DMS53 treated with DMSO at 0.1 percent for 48 hours (cell line): Measurements from ENCODE around the gene POLR2I.
A peak's percentile ranks its signal among the peaks of the same experiment; 100 is the strongest.
"Not testable (repeated sequence)": the region's sequence is repeated elsewhere in the genome, so short reads cannot be mapped to it uniquely, and the experiment has no call there.

Source experiments
- DNase-seq: peaks from one replicate; lab custom pipeline; 2025; ENCODE audit not compliant: unreplicated experiment; lab: John Stamatoyannopoulos, UW

The POLR2I gene

DNA sequence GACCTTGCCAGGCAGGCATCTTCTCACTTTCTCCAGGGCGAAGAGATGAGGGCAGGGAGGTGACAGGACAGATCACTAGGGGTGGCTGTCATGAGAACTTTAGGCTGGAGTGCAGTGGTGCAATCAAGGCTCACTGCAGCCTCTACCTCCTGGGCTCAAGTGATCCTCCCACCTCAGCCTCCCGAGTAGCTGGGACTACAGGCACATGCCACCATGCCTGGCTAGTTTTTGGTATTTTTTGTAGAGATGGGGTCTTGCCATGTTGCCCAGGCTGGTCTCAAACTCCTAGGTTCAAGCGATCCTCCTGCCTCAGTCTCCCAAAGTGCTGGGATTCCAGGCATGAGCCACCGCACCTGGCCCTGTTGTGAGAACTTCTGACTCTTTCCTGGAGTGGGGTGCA, 20.2 kb upstream of the POLR2I start:
- DNase-seq = not testable (repeated sequence)

DNA sequence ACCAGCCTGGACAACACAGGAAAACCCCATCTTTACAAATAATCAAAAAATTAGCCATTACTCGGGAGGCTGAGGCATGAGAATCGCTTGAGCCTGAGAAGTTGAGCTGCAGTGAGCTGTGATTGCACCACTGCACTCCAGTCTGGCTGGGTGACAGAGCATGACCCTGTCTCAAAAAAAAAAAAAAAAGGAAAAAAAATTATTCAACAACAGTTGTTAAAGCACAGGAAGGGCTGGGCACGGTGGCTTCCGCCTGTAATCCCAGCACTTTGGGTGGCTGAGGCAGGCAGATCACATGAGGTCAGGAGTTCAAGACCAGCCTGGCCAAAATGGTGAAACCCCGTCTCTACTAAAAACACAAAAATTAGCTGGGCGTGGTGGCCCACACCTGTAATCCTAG, 16.5 kb upstream of the POLR2I start:
- DNase-seq = not testable (repeated sequence)

DNA sequence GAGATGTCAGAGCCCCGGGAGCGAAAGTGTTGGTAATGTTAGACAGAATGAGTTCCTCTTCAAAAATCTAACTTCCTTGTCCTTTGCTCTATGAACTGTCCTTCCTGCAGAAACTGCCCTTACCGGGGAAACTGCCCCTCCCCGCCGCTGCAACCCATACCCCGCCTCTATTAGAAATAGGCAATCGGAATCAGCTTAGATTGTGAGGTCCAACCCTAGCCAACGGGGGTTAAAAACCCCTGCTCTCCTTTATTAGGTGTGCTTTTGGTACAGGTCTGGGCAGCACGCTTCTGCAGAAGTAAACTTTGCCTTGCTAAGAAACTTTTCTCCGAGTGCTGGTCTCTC, 13.7 kb upstream of the POLR2I start:
- no peak for DNase-seq

DNA sequence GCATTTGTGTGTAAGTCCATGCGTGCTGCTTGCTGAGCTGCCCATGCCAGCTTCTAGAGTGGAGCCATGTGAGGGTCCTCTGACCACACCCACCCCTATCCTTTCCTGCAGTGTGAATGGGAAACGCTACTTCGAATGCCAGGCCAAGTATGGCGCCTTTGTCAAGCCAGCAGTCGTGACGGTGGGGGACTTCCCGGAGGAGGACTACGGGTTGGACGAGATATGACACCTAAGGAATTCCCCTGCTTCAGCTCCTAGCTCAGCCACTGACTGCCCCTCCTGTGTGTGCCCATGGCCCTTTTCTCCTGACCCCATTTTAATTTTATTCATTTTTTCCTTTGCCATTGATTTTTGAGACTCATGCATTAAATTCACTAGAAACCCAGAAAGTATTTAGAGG, 10.9 kb upstream of the POLR2I start:
- DNase-seq = no peak

DNA sequence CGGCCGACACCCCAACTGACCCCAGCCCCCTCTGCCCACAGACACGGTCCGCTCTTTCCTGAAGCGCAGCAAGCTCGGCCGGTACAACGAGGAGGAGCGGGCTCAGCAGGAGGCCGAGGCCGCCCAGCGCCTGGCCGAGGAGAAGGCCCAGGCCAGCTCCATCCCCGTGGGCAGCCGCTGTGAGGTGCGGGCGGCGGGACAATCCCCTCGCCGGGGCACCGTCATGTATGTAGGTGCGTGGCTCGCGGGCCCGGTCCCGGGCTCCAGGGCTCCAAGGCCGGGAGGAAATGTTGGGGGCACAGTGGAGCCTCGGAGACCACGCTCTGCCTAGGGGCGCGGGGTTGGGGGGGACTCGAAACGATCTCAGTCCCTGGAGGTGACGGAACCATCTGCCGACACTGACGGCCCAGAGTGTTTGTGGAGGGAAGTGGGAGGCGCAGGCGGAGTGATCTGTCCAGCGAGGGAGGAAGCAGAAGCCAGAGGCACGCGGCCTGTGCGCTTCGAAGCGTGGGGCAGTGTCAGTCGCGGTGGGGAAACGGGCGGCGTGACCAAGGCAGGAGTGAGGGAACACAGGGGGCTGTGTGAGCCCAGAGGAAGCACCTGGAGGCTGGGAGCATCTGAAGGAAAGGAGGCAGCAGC, 6.9 kb upstream of the POLR2I start:
- no peak for DNase-seq

DNA sequence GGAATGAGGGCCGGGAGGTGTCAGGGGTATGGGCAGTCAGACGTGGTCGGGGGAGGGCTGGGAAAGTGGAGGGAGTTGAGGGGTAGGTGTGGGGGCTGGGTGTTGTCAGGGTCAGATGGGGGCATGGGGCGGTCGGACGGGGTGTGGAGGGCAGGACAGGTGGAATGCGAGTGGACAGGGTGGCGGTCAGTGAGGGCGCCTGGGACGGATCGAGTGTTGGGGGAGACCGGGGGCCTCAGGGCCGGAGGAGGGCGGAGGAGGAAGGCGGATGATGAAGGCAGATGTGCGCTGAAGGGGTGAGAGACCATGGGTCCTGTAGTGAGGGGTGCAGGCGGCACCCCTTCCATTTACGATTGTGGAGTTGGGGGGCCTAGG, 6.3 kb upstream of the POLR2I start:
- no peak for DNase-seq

DNA sequence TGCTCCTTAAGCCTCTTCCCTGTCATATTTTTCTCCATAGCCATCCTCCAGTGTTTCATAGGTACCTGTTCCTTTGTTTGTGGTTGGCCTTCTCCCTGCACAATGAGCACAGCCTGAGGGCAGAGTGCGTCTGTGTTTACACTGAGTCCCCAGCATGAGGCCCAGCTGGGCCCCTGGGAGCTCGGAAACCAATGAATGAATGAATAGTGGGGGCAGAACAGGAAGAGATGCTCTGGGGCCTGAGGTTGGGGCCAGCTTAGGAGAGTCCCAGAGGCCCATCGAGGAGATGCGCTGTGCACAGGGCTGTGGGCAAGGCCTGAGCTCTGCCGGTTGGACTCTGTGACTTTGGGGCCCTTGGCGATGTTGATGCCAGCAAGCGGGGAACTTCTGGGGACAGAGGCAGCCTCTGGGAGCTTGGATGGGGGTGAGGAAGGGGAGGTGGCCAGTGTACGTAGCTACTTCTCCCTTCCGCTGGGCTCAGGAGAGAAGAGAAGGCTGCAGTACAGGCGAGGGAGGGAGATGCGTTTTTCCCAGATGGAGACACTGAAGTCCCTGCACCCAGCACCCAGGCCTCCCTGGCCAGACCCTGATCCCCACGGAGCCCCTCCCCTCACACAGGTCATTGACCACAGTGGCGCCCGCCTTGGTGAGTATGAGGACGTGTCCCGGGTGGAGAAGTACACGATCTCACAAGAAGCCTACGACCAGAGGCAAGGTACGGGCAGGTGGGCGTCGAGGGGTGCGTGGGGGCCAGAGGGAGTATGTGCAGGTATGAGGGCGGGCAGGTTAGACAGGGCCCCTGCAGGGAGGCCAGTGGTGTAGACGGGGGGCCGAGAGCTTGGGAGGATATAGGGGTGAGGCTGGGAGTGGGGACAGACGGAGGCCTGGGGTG, 5.7 kb upstream of the POLR2I start:
- DNase-seq = no peak

DNA sequence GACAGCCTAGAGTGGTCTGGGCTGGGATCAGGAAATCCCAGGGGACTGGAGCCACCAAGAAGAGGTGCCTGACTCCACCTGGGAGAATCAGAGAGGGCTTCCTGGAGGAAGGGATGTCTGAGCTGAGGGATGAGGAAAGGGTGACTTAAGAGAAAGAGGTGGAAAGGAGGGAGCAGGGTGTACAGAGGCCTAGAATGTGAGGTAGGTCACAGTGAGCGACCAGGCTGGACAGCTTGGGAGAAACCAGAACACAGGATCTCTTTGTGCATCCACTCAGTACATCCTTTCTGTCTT, 1.6 kb upstream of the POLR2I start:
- no peak for DNase-seq

DNA sequence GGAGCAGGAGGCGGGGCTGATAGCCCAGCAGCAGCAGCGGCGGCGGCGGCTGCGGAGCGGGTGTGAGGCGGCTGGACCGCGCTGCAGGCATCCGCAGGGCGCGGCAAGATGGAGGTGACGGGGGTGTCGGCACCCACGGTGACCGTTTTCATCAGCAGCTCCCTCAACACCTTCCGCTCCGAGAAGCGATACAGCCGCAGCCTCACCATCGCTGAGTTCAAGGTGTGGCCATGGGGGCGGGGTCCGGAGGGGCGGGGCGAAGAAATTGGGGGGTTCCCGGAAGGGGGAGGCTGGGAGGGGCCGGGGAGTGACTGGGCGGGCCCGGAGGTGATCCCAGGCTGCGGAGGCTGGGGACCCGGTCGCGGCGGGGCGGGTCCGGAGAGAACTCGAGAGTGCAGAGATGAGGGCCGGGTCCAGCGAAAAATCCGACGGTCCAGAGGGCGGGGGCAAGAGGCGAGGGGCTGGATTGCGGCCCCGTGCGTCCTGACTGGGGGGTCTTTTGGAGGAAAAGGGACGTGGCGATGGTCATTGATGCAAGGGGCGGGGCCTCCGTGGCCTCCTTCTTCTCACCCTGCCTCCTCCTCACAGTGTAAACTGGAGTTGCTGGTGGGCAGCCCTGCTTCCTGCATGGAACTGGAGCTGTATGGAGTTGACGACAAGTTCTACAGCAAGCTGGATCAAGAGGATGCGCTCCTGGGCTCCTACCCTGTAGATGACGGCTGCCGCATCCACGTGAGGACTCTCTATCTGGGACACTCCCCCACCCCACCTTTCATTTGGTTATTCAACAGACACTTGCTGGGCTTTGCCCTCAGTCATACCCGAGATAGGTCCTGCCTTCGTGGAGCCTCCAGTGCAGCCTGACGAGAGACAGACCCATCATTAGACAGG, 1.0 kb upstream of the POLR2I start, which contains the start of gene TBCB:
Gene TBCB (plus strand): TSS at position 16 of the 891 bp plus-strand sequence. CDS start 93 bp downstream, at position 109.
- no peak for DNase-seq

DNA sequence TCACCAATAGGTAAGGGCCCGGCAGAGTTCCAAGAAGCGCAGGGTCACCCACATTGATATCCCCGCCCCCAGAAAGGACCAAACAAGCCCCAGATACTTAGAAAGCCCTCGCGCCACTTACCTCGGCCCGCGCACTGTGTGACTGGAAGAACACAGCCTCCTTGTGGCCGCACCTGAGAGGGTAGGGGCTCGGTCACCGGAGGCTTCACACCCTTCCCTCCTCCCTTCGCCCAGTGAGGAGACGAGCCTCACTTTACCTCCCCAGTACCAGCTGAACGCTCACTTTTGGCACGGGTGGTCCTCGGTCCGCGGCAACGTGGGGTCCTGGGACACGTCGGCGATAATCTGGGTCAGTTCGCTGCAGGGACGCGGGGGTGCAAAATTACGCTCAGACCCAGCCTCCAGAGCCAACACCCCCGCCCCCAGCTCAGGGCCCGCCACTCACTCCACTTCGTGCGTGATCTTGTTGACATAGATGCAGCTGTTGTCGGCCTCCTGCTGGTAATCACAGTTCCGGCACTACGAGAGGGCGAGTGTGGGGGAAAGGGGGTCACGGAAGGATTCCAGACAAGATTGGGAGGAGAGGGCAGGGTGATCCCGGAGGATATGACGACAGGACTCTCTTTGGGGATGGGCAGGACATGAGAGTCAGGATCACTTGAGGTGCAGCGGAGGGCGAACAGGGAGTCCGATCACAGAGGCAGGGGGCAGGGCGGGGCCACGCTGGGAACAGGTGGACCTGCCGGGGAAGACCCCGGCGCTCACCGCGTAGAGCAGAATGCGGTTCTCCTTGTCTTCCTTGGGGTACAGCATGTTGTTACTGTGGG, 568 bp downstream of the POLR2I start:
- DNase-seq = peak; percentile 38

DNA sequence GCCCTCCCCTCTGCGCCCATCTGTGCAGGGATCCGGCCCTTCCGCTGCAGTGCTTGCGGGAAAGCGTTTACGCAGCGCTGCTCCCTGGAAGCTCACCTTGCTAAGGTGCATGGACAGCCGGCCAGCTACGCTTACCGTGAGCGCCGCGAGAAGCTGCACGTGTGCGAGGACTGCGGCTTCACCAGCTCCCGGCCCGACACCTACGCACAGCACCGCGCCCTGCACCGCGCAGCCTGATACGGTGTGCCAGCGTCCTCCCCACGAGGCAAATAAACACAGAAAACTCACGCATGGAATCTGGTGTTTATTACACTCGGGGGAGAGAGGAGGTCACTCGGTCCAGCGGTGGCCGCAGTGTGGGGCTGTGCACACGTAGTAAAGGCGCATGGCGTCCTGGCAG, 1.2 kb downstream of the POLR2I start:
- DNase-seq = no peak

DNA sequence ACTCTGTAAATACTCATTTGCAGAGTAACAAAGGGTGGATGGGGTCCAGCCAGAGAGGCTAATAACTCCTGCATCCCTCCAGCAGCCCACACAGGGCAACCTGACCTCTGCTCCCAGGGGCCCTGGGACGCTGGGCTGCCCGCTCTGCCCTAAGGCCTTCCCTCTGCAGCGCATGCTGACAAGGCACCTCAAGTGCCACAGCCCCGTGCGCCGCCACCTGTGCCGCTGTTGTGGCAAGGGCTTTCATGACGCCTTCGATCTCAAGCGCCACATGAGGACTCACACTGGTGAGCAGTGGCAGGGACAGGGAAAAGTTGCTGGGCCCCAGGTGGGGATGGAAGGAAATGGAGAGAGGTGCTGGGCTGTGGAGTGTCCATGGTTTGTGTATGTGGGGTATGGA, 2.0 kb downstream of the POLR2I start:
- DNase-seq = no peak

DNA sequence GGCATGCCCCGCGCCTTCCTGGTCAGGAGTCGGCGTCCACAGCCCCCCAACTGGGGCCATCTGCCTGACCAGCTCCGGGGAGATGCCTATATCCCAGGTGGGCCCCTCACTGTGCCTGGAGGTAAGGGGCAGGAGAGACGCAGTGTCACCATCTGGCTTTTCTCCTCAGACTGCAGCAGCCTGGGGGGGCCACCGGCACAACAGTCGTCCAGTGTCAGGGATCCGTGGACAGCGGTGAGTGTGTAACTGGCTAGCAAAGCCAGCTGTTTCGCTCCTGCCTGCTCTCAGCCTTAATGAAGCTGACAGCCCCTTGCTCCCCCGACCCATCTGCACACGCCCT, 3.5 kb downstream of the POLR2I start:
- DNase-seq = no peak

DNA sequence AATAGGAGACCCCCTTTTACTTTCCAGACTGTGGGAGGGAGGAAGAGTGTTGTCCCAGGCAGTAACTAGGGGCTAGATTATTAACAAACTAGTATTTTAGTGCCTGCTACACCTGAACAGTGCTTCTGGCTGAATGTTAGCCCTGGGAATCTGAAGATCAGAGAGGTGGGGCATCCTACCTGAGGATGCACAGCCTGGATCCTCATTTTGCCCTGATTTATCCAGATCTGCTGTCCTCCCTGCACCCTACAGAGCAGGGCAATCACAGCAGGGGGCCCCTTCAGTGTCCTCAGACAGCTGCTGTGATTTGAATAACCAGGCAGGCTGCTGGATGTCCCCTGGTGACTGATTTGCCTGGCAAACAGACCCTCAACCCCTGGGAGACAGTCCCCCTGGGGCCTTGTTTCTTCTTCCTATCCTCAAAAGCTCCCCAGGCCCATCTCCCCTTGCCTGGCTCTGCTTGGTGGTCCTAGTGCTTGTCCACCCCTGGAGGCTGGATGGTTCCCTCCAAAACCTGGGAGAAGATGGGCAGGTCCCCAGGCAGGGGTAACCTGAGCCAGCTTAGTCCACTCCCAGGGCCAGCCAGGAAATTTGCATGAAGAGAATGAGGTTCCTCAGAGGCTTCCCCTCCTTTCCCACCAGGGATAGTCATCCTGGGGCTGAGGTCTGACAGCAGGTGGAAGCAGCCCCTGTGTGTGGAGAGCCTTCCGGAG, 4.0 kb downstream of the POLR2I start, which contains the start of gene OVOL3:
Gene OVOL3 (plus strand): TSS at position 657 of the 713 bp plus-strand sequence. CDS start 60 bp downstream, outside the sequence.
- DNase-seq = no peak

DNA sequence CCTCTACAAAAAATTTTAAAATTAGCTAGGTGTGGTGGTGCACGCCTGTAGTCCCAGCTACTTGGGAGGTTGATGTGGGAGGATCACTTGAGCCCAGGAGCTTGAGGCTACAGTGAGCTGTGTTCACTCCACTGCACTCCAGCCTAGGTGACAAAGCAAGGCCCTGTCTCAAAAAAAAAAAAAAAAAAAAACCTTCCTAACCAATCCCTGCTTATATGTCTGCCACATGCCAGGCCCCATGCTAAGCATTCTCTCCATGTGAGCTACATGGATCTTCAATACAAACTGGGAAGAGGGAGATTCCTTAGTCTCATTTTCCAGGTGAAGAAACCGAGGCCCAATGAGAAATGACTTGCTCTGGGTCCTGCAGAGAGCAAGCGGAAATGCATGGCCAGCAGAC, 6.0 kb downstream of the POLR2I start:
- no peak for DNase-seq

DNA sequence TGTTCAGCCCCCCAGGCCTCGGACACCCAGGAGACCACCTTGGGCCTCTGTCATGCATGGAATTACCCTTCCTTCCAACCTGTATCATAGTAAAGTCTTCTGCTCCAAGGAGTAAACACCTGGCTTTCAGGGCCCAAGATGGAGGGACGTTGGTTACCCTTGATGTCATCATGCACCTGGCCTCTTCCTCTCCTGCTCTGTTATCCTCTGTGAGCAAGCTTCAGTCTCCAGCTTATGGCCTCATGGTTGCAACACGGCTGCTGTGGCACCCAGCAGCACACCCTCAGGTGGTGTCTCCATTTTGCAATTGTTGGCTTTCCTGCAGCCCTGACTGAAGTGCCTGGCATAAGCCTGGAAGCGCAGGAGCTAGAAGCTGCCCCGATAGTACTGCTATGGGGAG, 7.7 kb downstream of the POLR2I start:
- DNase-seq = no peak

DNA sequence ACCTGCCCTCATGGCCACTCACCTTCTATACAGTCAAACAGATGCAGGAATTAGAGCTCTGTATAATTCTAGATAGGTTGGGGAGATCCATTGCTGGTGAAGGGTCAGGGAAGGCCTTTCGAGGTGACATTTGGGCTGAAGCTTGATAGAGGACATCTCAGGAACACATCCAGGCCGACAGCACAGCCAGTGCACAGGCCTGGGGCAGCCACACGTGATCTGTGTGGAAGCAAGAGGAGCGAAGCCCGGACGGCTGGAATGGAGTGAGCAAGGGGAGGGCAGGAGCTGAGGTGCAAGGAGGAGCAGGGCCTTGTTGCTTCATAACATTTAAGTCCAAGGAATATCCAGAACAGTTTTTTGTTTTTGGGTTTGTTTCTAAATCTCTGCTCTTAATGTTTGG, 8.2 kb downstream of the POLR2I start:
- no peak for DNase-seq

DNA sequence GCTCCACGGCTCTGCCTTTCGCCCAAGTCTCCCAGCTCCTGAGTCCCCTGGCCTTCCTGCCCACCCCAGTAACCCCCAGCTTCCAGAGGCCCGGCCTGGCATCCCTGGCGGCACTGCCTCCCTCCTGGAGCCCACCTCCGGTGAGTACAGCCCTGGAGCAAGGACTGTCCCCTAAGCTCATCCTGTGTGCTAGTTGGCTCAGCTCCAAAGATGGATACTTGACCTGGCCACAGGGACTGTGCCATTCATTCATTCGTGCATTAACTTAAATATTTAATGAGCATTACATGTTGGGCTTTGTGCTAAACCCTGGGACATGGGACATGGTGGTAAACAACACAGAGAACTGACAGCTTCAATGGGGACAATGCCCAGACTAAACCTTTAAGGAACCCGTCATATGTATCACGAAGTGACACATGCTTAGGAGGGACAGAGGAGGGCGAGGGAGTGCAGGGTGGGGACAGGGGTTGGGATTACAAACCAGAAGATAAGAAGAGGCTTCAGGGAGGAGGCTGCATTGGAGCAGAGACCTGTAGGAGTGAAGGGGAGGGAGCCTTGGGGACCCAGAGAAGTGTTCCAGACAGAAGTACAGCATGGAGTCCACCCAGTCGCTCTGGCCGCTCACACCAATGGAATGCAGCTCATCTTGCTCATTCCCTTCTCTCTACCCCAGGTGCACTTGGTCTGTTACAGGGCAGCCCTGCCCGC, 10.7 kb downstream of the POLR2I start:
- DNase-seq = no peak

DNA sequence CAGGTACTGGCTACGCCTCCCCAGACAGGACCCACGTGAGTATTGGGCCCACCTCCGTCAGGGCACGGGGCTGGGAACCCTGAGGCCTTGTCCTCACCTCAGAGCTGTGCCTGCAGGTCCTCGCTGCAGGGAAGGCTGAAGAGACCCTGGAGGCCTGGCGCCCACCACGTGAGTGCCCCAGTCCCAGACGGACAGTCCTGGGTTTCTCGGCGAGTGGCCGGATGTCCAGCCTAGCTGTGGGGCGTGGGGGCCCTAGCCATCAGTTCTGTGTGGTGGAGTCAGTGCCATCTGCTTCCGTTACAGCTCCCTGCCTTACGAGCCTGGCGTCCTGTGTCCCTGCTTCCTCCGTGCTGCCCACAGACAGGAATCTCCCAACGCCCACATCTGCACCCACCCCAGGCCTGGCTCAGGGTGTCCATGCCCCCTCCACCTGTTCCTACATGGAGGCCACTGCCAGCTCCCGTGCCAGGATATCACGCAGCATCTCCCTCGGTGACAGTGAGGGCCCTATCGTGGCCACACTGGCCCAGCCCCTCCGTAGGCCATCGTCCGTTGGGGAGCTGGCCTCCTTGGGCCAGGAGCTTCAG, 11.5 kb downstream of the POLR2I start:
- DNase-seq = no peak
